OCI-LY7 (cell line): ENCODE measurements around the gene ELFN1.

Experiments used
- EZH2phosphoT487 ChIP-seq: fragments of 200-600 bp; sonication (generic); IDR thresholded peaks from 2 replicates; pipeline ENCODE4 v1.6.1; 2018; ENCODE audit warnings: low read depth, borderline replicate concordance, mild to moderate bottlenecking, mixed run types, antibody characterized with exemption, low read length, moderate library complexity, mixed read lengths
- TF ChIP-seq, protein P1 (sequence below): fragments of 200-600 bp; sonication (generic); conservative IDR thresholded peaks from 2 replicates; pipeline ENCODE4 v1.5.1; 2014; ENCODE audit warnings: mild to moderate bottlenecking, antibody characterized with exemption, low read length, moderate library complexity, mixed read lengths

GRCh38 chr7:1670894-1671593 is 967 bp downstream of the ELFN1 start:
- TF ChIP-seq, protein P1, sequence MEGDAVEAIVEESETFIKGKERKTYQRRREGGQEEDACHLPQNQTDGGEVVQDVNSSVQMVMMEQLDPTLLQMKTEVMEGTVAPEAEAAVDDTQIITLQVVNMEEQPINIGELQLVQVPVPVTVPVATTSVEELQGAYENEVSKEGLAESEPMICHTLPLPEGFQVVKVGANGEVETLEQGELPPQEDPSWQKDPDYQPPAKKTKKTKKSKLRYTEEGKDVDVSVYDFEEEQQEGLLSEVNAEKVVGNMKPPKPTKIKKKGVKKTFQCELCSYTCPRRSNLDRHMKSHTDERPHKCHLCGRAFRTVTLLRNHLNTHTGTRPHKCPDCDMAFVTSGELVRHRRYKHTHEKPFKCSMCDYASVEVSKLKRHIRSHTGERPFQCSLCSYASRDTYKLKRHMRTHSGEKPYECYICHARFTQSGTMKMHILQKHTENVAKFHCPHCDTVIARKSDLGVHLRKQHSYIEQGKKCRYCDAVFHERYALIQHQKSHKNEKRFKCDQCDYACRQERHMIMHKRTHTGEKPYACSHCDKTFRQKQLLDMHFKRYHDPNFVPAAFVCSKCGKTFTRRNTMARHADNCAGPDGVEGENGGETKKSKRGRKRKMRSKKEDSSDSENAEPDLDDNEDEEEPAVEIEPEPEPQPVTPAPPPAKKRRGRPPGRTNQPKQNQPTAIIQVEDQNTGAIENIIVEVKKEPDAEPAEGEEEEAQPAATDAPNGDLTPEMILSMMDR: no peak
- TF ChIP-seq EZH2phosphoT487: no peak
